Mucosa of gallbladder (tissue), 1 donor: ENCODE data around the gene NUBPL. TPM values are rescaled to one million over a fixed set of nuclear protein-coding genes. Genes with fewer than 3 reads are reported as not detected.
"Not testable (repeated sequence)": the region's sequence is repeated elsewhere in the genome, so short reads cannot be mapped to it uniquely, and the experiment has no call there.

ENCODE experiments used
- DNase-seq: peaks from one replicate; pipeline ENCODE4 v3.0.0-alpha.2; 2020; ENCODE audit warnings: low spot score
- total RNA-seq: library from RNA; stranded (reverse); gene quantifications from one replicate; pipeline ENCODE4 v1.2.1, GENCODE V29; 2021
- donor health status: DM: no; HTN: no; CAD: no.

NUBPL gene
- total RNA-seq, 1 donor from 2014 or later: 11.4 TPM

- no peak for DNase-seq
Observed at GRCh38 chr14:31877255-31877798, 316.1 kb downstream of the NUBPL start.

GRCh38 chr14:31879661-31880348 is 318.6 kb downstream of the NUBPL start:
- DNase-seq: no peak

- DNase-seq: no peak
Observed at GRCh38 chr14:31880935-31881334, 319.7 kb downstream of the NUBPL start.

GRCh38 chr14:31881531-31882310 is 320.5 kb downstream of the NUBPL start:
- DNase-seq: no peak

GRCh38 chr14:31884238-31884637 is 323.0 kb downstream of the NUBPL start:
- DNase-seq: no peak

GRCh38 chr14:31884776-31885379 is 323.7 kb downstream of the NUBPL start:
- DNase-seq: no peak

GRCh38 chr14:31886156-31886835 is 325.1 kb downstream of the NUBPL start:
- no peak for DNase-seq

- DNase-seq: no peak
Observed at GRCh38 chr14:31887929-31888580, 326.9 kb downstream of the NUBPL start.

GRCh38 chr14:31889297-31889696 is 328.1 kb downstream of the NUBPL start:
- no peak for DNase-seq

- not testable (repeated sequence) for DNase-seq
Observed at GRCh38 chr14:31890202-31890601, 329.0 kb downstream of the NUBPL start.

GRCh38 chr14:31893221-31893757 is 332.1 kb downstream of the NUBPL start:
- DNase-seq: no peak

- no peak for DNase-seq
Observed at GRCh38 chr14:31894351-31894750, 333.1 kb downstream of the NUBPL start.

- no peak for DNase-seq
Observed at GRCh38 chr14:31895206-31895605, 334.0 kb downstream of the NUBPL start.

GRCh38 chr14:31895646-31896045 is 334.4 kb downstream of the NUBPL start:
- no peak for DNase-seq

GRCh38 chr14:31897581-31898186 is 336.5 kb downstream of the NUBPL start:
- no peak for DNase-seq

- DNase-seq: no peak
Observed at GRCh38 chr14:31898838-31899528, 337.8 kb downstream of the NUBPL start.

GRCh38 chr14:31902002-31902401 is 340.8 kb downstream of the NUBPL start:
- DNase-seq: no peak

- no peak for DNase-seq
Observed at GRCh38 chr14:31902945-31903646, 341.9 kb downstream of the NUBPL start.

GRCh38 chr14:31909977-31910376 is 348.8 kb downstream of the NUBPL start:
- no peak for DNase-seq
